Measurements from ENCODE around the gene ANKMY1.

GRCh38 chr2:240456447-240457222 lies 101.2 kb downstream of the ANKMY1 start:
- TF ChIP-seq CTCF (IDR thresholded peaks at IDR 0.05) (no peak), POLR2A (IDR thresholded peaks at IDR 0.05) (no peak)
